Keratinocyte (primary cell): ENCODE data around the gene DNMT3A. TPM values are rescaled to one million over a fixed set of nuclear protein-coding genes. Genes with fewer than 3 reads are reported as not detected.

Source experiments
- DNase-seq: peaks from one replicate; pipeline ENCODE4 v3.0.0-alpha.2; 2011; ENCODE audit warnings: low read depth, missing footprints, low spot score
- FAIRE-seq: peaks from 2 replicates; lab custom pipeline; 2011; peaks lifted over from hg19 to GRCh38; lab: Jason Lieb, UNC
- H2AFZ ChIP-seq: 2 replicates; pipeline ENCODE4 v1.6.0; 2012; ENCODE audit warnings: low read length, control low read depth, inconsistent platforms; ENCODE audit not compliant: control insufficient read depth
- H3K27ac ChIP-seq: 2 replicates; pipeline ENCODE4 v1.5.1; 2011; ENCODE audit warnings: low read length; ENCODE audit not compliant: control insufficient read depth, insufficient read depth
- H3K27me3 ChIP-seq: 3 replicates; pipeline ENCODE4 v1.6.0; 2011; ENCODE audit warnings: low read length; ENCODE audit not compliant: control insufficient read depth, insufficient read depth; ENCODE audit errors: extremely low read depth
- H3K36me3 ChIP-seq, 2 experiments: 2 replicates in 1 of 2; 3 replicates in 1 of 2; pipeline ENCODE4 v1.5.1; 2011; ENCODE audit warnings: low read length in 2 of 2, mild to moderate bottlenecking in 1 of 2; ENCODE audit not compliant: control insufficient read depth in 2 of 2, insufficient read depth in 2 of 2; ENCODE audit errors: extremely low read depth in 1 of 2
- H3K4me1 ChIP-seq: 3 replicates; pipeline ENCODE4 v1.5.1; 2011; ENCODE audit warnings: low read length; ENCODE audit not compliant: control insufficient read depth, insufficient read depth; ENCODE audit errors: extremely low read depth
- H3K4me2 ChIP-seq: 3 replicates; pipeline ENCODE4 v1.6.0; 2011; ENCODE audit warnings: low read depth, low read length; ENCODE audit not compliant: control insufficient read depth, insufficient read depth; ENCODE audit errors: extremely low read depth
- H3K4me3 ChIP-seq, 3 experiments: fragments of 200-600 bp in 1 of 3; sonication (generic) in 1 of 3; 2 replicates in 2 of 3; 3 replicates in 1 of 3; pipeline ENCODE4 v1.5.1; 2011 to 2016; ENCODE audit warnings: low read length in 3 of 3, mild to moderate bottlenecking in 3 of 3, control low read depth in 2 of 3, inconsistent platforms in 1 of 3, low read depth in 1 of 3, mixed read lengths in 1 of 3, mixed run types in 1 of 3, moderate library complexity in 1 of 3; ENCODE audit not compliant: control insufficient read depth in 2 of 3, insufficient read depth in 2 of 3; ENCODE audit errors: extremely low read depth in 1 of 3
- H3K79me2 ChIP-seq: 2 replicates; pipeline ENCODE4 v1.6.0; 2012; ENCODE audit warnings: low read length; ENCODE audit not compliant: control insufficient read depth, insufficient read depth
- H3K9ac ChIP-seq: 3 replicates; pipeline ENCODE4 v1.6.0; 2011; ENCODE audit warnings: low read length; ENCODE audit not compliant: control insufficient read depth, insufficient read depth; ENCODE audit errors: extremely low read depth
- H3K9me1 ChIP-seq: 3 replicates; pipeline ENCODE4 v1.6.0; 2011; ENCODE audit warnings: low read length; ENCODE audit not compliant: control insufficient read depth, insufficient read depth; ENCODE audit errors: extremely low read depth
- H3K9me3 ChIP-seq: 2 replicates; pipeline ENCODE4 v1.5.1; 2012; ENCODE audit warnings: low read depth, low read length; ENCODE audit not compliant: control insufficient read depth
- H4K20me1 ChIP-seq: 3 replicates; pipeline ENCODE4 v1.6.0; 2011; ENCODE audit warnings: low read length; ENCODE audit not compliant: control insufficient read depth, insufficient read depth; ENCODE audit errors: extremely low read depth
- CTCF ChIP-seq, 3 experiments: IDR thresholded peaks in 1 of 3; conservative IDR thresholded peaks in 1 of 3; optimal IDR thresholded peaks in 1 of 3; 2 replicates in 2 of 3; 3 replicates in 1 of 3; pipeline versions ENCODE3 to v1.5.1; 2011; ENCODE audit warnings: low read length in 3 of 3, mild to moderate bottlenecking in 3 of 3, moderate library complexity in 2 of 3, control low read depth in 1 of 3, inconsistent platforms in 1 of 3; ENCODE audit not compliant: insufficient read depth in 2 of 3; ENCODE audit errors: extremely low read depth in 1 of 3
- EZH2 ChIP-seq: IDR thresholded peaks from one replicate; pipeline ENCODE4 v1.6.1; 2012; ENCODE audit warnings: inconsistent platforms, mild to moderate bottlenecking, low read length, moderate library complexity
- dilution Hi-C: fragments of 300-500 bp; cut with MboI; formaldehyde crosslinking; loops from one replicate; pipeline ENCODE4 v1.7.0; 2020; ENCODE audit warnings: low sequenced_read_pairs; ENCODE audit not compliant: extremely low pct_ligation_motif_present
- polyA plus RNA-seq, 5 experiments: library from polyadenylated mRNA; depleted of rRNA in 3 of 5; stranded (reverse) in 3 of 5; stranded (forward) in 1 of 5; unstranded in 1 of 5; fragments of >200 nt; gene quantifications; 1 replicate in 1 of 5; 2 replicates in 3 of 5; 3 replicates in 1 of 5; pipeline versions ENCODE4 v1.2.1 to v1.2.3, GENCODE V29; 2011 to 2012; ENCODE audit warnings: missing spikeins in 2 of 5, low read depth in 1 of 5, low replicate concordance in 1 of 5

DNMT3A gene
- polyA plus RNA-seq, 1 donor (not counting 4 experiments of a cell fraction or from before 2014, with no cell fraction given), result 1.5 TPM

- Histone ChIP-seq H4K20me1 (peaks cover 3% of the 10 kb centered on the region), H2AFZ (no peak overlapping the region), H3K9me1 (no peaks in the 10 kb centered on the region), H3K4me2 (no peak overlapping the region), H3K4me1 (no peaks in the 10 kb centered on the region), H3K27ac (no peak overlapping the region), H3K79me2 (no peaks in the 10 kb centered on the region), H3K36me3 (peaks cover 0 to 3% of the 10 kb centered on the region in 2 experiments), H3K27me3 (no peaks in the 10 kb centered on the region), H3K4me3 (no peak overlapping the region), H3K9ac (no peak overlapping the region), H3K9me3 (peaks cover 5% of the 10 kb centered on the region)
- no peak for TF ChIP-seq CTCF (optimal IDR thresholded peaks at IDR 0.05 in 1 of 3, IDR thresholded peaks at IDR 0.05 in 1 of 3, conservative IDR thresholded peaks at IDR 0.05 in 1 of 3; ENCODE audit: extremely low read depth in 1 of 3, insufficient read depth in 2 of 3, low read length in 3 of 3)
- no peak for TF ChIP-seq EZH2
- DNase-seq (no peak), FAIRE-seq (no peak)
- dilution Hi-C loops, result no loop called here
These were observed 17.5 kb downstream of the DNMT3A start for GRCh38 chr2:25324251-25324650.

- Histone ChIP-seq H3K27ac (no peak overlapping the region), H3K4me1 (no peaks in the 10 kb centered on the region), H3K9me3 (peaks cover 5% of the 10 kb centered on the region), H3K9ac (no peak overlapping the region), H3K36me3 (peaks cover 0 to 3% of the 10 kb centered on the region in 2 experiments), H2AFZ (no peak overlapping the region), H3K4me2 (no peak overlapping the region), H4K20me1 (peaks cover 3% of the 10 kb centered on the region), H3K27me3 (no peaks in the 10 kb centered on the region), H3K79me2 (no peaks in the 10 kb centered on the region), H3K4me3 (no peak overlapping the region), H3K9me1 (no peaks in the 10 kb centered on the region)
- DNase-seq, result no peak
- FAIRE-seq, result no peak
- dilution Hi-C loops, result no loop called here
- TF ChIP-seq EZH2, result no peak
- TF ChIP-seq CTCF (optimal IDR thresholded peaks at IDR 0.05 in 1 of 3, IDR thresholded peaks at IDR 0.05 in 1 of 3, conservative IDR thresholded peaks at IDR 0.05 in 1 of 3; ENCODE audit: extremely low read depth in 1 of 3, insufficient read depth in 2 of 3, low read length in 3 of 3), result no peak
These were observed 18.0 kb downstream of the DNMT3A start for GRCh38 chr2:25323610-25324189.
